Vagina (tissue), 2 donors: ENCODE data around the gene MYH14. TPM values are rescaled to one million over a fixed set of nuclear protein-coding genes. Genes with fewer than 3 reads are reported as not detected.

Experiments
- DNase-seq, 2 donors: peaks; one replicate each; pipeline ENCODE4 v3.0.0-alpha.2; 2017; ENCODE audit errors: extremely low spot score in 2 of 2
- H3K27ac ChIP-seq: fragments of 200-600 bp; sonication (generic); one replicate; pipeline ENCODE4 v1.5.1; 2019
- H3K27me3 ChIP-seq: fragments of 200-600 bp; sonication (generic); one replicate; pipeline ENCODE4 v1.5.1; 2019
- H3K36me3 ChIP-seq, 2 donors: fragments of 200-600 bp; sonication (generic); one replicate each; pipeline ENCODE4 v1.5.1; 2017 to 2019
- H3K4me1 ChIP-seq: fragments of 200-600 bp; sonication (generic); one replicate; pipeline ENCODE4 v1.5.1; 2019
- H3K4me3 ChIP-seq, 2 donors: fragments of 200-600 bp; sonication (generic); 1 replicate in 1 of 2; 2 replicates in 1 of 2; pipeline ENCODE4 v1.5.1; 2016 to 2019
- H3K9me3 ChIP-seq: fragments of 200-600 bp; sonication (generic); one replicate; pipeline ENCODE4 v1.5.1; 2019
- POLR2A ChIP-seq, 2 donors: fragments of 450-650 bp; IDR thresholded peaks; one replicate each; pipeline ENCODE4 v1.6.1; 2017; ENCODE audit warnings: antibody characterized with exemption in 2 of 2, mild to moderate bottlenecking in 2 of 2, moderate library complexity in 2 of 2
- POLR2AphosphoS5 ChIP-seq, 2 donors: sonication (generic); formaldehyde crosslinking; IDR thresholded peaks; one replicate each; pipeline ENCODE4 v1.9.0; 2017; ENCODE audit warnings: antibody characterized with exemption in 2 of 2, mild to moderate bottlenecking in 2 of 2, low read depth in 1 of 2; ENCODE audit not compliant: insufficient read depth in 1 of 2
- intact Hi-C: fragments of 100-400 bp; cut with DNase I; formaldehyde crosslinking; loops from one replicate; pipeline ENCODE4 v1.15.1; 2023
- total RNA-seq: library from RNA; depleted of rRNA; stranded (reverse); fragments of >200 nt; gene quantifications from one replicate; pipeline ENCODE4 v1.2.3, GENCODE V29; 2016
- TF ChIP-seq, protein P1 (sequence below), 3 experiments: fragments of 450-650 bp in 2 of 3; fragments of 200-600 bp in 1 of 3; sonication (generic) in 1 of 3; IDR thresholded peaks; one replicate each; pipeline ENCODE4 v1.5.1; 2017 to 2019; ENCODE audit warnings: antibody characterized with exemption in 3 of 3, mild to moderate bottlenecking in 2 of 3, moderate library complexity in 2 of 3

Gene MYH14
- total RNA-seq, 1 donor from 2014 or later: 51.6 TPM

DNA sequence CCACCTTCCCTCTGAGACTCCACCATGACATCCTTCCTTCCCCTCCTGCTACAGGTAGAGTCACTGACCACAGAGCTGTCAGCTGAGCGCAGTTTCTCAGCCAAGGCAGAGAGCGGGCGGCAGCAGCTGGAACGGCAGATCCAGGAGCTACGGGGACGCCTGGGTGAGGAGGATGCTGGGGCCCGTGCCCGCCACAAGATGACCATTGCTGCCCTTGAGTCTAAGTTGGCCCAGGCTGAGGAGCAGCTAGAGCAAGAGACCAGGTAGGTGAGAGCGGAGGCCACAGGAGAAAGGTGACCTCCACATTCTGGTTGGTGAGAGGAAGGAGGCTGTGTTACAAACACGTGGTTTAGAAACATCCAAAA is 98.2 kb downstream of the MYH14 start:
- no peaks in the 10 kb centered on the region for H3K36me3 ChIP-seq
- DNase-seq: no peak
- intact Hi-C loops: no loop called here
- no peak for TF ChIP-seq POLR2A (IDR thresholded peaks at IDR 0.05)
- no peak for TF ChIP-seq POLR2AphosphoS5 (IDR thresholded peaks at IDR 0.05; ENCODE audit: insufficient read depth in 1 of 2, low read depth in 1 of 2)
- TF ChIP-seq, protein P1, sequence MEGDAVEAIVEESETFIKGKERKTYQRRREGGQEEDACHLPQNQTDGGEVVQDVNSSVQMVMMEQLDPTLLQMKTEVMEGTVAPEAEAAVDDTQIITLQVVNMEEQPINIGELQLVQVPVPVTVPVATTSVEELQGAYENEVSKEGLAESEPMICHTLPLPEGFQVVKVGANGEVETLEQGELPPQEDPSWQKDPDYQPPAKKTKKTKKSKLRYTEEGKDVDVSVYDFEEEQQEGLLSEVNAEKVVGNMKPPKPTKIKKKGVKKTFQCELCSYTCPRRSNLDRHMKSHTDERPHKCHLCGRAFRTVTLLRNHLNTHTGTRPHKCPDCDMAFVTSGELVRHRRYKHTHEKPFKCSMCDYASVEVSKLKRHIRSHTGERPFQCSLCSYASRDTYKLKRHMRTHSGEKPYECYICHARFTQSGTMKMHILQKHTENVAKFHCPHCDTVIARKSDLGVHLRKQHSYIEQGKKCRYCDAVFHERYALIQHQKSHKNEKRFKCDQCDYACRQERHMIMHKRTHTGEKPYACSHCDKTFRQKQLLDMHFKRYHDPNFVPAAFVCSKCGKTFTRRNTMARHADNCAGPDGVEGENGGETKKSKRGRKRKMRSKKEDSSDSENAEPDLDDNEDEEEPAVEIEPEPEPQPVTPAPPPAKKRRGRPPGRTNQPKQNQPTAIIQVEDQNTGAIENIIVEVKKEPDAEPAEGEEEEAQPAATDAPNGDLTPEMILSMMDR (IDR thresholded peaks at IDR 0.05): no peak
- no peaks in the 10 kb centered on the region for H3K9me3 ChIP-seq
- H3K4me3 ChIP-seq: no peak overlapping the region
- no peak overlapping the region for H3K27ac ChIP-seq
- H3K27me3 ChIP-seq: no peaks in the 10 kb centered on the region
- H3K4me1 ChIP-seq: no peaks in the 10 kb centered on the region

DNA sequence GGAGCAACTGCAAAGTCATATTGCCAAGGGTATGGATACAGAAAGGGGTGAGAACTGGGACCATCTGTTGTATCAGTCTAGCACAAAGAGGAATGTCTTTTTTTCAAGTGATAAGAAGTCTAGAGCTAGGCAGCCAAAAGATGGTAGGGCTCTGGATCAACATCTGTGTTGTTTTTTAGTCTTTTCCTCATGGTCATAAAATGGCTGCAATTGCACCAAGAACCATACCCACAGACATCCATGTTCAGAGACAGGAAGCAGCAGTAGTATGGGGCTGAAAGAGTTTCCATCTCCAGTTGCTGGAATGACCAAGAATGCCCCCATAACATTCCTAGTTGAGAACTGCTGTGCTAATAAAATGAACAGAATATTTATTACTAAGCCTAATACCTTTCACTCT is 100.1 kb downstream of the MYH14 start:
- TF ChIP-seq, protein P1 (IDR thresholded peaks at IDR 0.05): no peak
- no peak for TF ChIP-seq POLR2A (IDR thresholded peaks at IDR 0.05)
- TF ChIP-seq POLR2AphosphoS5 (IDR thresholded peaks at IDR 0.05; ENCODE audit: insufficient read depth in 1 of 2, low read depth in 1 of 2): no peak
- Histone ChIP-seq H3K27ac (no peak overlapping the region), H3K4me3 (no peak overlapping the region), H3K4me1 (no peaks in the 10 kb centered on the region), H3K27me3 (no peaks in the 10 kb centered on the region), H3K9me3 (no peaks in the 10 kb centered on the region), H3K36me3 (no peaks in the 10 kb centered on the region)
- intact Hi-C loops: no loop called here
- no peak for DNase-seq

DNA sequence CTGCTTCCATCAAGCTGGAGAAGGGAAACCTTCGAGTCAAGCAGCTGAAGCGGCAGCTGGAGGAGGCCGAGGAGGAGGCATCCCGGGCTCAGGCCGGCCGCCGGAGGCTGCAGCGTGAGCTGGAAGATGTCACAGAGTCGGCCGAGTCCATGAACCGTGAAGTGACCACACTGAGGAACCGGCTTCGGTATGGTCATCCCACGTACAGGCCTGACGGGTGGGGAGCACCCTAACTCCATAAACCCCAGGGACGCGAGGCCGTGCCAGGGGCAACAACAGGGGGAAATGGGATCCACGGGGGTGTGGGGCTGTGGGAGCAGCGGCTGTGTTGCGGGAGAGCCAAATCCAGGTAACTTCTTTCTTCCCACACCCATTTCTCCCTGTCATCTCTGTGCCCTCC is 105.6 kb downstream of the MYH14 start:
- Histone ChIP-seq H3K27me3 (peaks cover 17% of the 10 kb centered on the region), H3K9me3 (no peaks in the 10 kb centered on the region), H3K27ac (no peak overlapping the region), H3K36me3 (no peaks in the 10 kb centered on the region), H3K4me3 (no peak overlapping the region), H3K4me1 (no peaks in the 10 kb centered on the region)
- TF ChIP-seq, protein P1 (IDR thresholded peaks at IDR 0.05): no peak
- TF ChIP-seq POLR2AphosphoS5 (IDR thresholded peaks at IDR 0.05; ENCODE audit: insufficient read depth in 1 of 2, low read depth in 1 of 2) (no peak), POLR2A (IDR thresholded peaks at IDR 0.05) (no peak)
- intact Hi-C loops: no loop called here
- no peak for DNase-seq

GRCh38 chr19:50309396-50310125 is 106.1 kb downstream of the MYH14 start:
- intact Hi-C loops: no loop called here
- TF ChIP-seq, protein P1 (IDR thresholded peaks at IDR 0.05): no peak
- TF ChIP-seq POLR2AphosphoS5 (IDR thresholded peaks at IDR 0.05; ENCODE audit: insufficient read depth in 1 of 2, low read depth in 1 of 2) (no peak), POLR2A (IDR thresholded peaks at IDR 0.05) (no peak)
- DNase-seq: no peak
- Histone ChIP-seq H3K9me3 (no peaks in the 10 kb centered on the region), H3K36me3 (no peaks in the 10 kb centered on the region), H3K4me3 (no peak overlapping the region), H3K27ac (no peak overlapping the region), H3K4me1 (no peaks in the 10 kb centered on the region), H3K27me3 (peaks cover 22% of the 10 kb centered on the region)

DNA sequence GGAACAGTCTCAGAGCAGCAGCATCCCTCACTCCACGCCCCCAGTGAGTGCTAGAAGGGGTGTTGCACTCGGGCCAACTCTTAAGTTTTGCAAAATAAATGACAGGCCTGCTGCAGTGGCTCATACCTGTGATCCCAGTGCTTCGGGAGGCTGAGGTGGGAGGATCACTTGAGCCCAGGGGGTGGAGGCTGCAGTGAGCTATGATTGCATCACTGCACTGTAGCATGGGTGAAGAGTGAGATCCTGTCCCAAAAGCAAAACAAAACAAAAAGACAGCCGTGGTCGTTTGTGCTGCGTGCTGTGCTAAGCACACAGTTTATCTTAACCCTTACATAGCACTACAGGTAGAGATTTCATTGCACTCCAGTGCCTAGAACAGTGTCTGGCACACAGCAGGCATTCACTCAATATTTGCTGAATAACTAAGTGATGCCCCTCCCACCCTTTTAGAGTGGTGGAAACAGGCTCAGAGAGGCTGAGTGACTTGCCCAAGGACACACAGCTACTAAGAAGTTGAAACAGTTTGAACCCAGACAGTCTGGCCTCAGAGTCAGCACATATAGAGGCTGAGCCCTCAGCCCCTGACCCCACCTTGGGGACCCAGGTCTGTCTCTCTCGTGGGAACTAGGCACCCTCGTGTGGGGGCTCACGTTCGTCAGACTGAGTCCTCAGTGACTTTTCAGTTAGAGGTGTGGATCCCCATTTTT is 107.5 kb downstream of the MYH14 start:
- TF ChIP-seq POLR2AphosphoS5 (IDR thresholded peaks at IDR 0.05; ENCODE audit: insufficient read depth in 1 of 2, low read depth in 1 of 2) (no peak), POLR2A (IDR thresholded peaks at IDR 0.05) (no peak)
- TF ChIP-seq, protein P1 (IDR thresholded peaks at IDR 0.05): no peak
- no peaks in the 10 kb centered on the region for H3K4me1 ChIP-seq
- H3K27ac ChIP-seq: no peak overlapping the region
- intact Hi-C loops: no loop called here
- H3K27me3 ChIP-seq: peaks cover 25% of the 10 kb centered on the region
- no peak overlapping the region for H3K4me3 ChIP-seq
- no peak for DNase-seq
- no peaks in the 10 kb centered on the region for H3K36me3 ChIP-seq
- no peaks in the 10 kb centered on the region for H3K9me3 ChIP-seq
